Ovary (tissue), 3 donors: Measurements from ENCODE around the gene PDE4DIP.
"Not testable (repeated sequence)": the region's sequence is repeated elsewhere in the genome, so short reads cannot be mapped to it uniquely, and the experiment has no call there.

ENCODE experiments used
- EP300 ChIP-seq: sonication (generic); formaldehyde crosslinking; IDR thresholded peaks from one replicate; pipeline ENCODE4 v1.6.1; 2017; ENCODE audit warnings: antibody characterized with exemption
- POLR2A ChIP-seq: fragments of 450-650 bp; IDR thresholded peaks from one replicate; pipeline ENCODE4 v1.6.1; 2017; ENCODE audit warnings: antibody characterized with exemption, mild to moderate bottlenecking, moderate library complexity
- TF ChIP-seq, protein P1 (sequence below), 3 donors: fragments of 450-650 bp in 2 of 3; fragments of 200-600 bp in 1 of 3; IDR thresholded peaks; one replicate each; pipeline versions ENCODE4 v1.5.1 to v1.8.0; 2016 to 2022; ENCODE audit warnings: antibody characterized with exemption in 3 of 3, mild to moderate bottlenecking in 1 of 3
- donor health status: DM: no; HTN: no; CAD: no.

DNA sequence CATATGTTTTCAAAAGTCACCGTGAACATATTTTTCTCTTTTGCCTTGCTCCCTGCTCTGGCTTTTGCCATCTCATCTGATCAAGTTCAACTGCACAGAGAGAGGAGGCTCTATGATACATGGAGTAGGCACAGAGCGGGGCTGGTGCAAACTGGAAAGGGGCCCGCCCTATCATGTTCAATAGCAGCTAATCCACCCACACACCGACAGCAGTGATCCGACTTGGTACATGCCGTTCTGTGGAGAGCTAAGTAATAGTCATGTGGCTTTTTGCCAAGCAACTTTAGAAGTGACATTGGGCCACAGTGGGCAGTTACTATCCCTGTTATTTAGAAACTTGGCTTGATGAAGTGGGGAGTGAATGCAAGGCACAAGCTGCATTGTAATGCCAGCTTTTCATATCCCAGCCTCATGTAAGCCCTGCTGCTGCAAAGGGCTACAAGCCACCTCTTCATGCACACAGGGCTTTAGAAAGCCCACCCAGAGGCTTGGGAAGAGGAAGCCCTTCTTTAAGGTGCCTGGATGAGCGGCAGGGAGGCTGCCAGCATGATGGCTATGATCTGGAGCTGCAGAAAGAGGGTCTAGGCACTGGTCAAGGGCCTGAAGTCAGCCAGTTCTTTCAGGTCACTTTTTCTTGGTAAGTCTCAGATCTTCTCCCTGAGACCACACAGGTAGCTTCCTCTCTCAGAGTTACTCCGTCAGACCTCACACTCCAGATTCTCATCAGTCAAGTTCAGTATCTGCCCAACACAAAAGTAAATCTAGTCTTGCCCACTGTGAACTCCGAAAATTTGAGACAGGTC is 57.1 kb downstream of the PDE4DIP start:
- TF ChIP-seq, protein P1, sequence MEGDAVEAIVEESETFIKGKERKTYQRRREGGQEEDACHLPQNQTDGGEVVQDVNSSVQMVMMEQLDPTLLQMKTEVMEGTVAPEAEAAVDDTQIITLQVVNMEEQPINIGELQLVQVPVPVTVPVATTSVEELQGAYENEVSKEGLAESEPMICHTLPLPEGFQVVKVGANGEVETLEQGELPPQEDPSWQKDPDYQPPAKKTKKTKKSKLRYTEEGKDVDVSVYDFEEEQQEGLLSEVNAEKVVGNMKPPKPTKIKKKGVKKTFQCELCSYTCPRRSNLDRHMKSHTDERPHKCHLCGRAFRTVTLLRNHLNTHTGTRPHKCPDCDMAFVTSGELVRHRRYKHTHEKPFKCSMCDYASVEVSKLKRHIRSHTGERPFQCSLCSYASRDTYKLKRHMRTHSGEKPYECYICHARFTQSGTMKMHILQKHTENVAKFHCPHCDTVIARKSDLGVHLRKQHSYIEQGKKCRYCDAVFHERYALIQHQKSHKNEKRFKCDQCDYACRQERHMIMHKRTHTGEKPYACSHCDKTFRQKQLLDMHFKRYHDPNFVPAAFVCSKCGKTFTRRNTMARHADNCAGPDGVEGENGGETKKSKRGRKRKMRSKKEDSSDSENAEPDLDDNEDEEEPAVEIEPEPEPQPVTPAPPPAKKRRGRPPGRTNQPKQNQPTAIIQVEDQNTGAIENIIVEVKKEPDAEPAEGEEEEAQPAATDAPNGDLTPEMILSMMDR (IDR thresholded peaks at IDR 0.05) = not testable (repeated sequence)
- not testable (repeated sequence) for TF ChIP-seq EP300, POLR2A
